ENCODE results near the gene DLG2. TPM values are rescaled to one million over a fixed set of nuclear protein-coding genes. Genes with fewer than 3 reads are reported as not detected.

The DLG2 gene
- total RNA-seq, 2 experiments from 2014 or later = 2.0 to 2.1 TPM

DNA sequence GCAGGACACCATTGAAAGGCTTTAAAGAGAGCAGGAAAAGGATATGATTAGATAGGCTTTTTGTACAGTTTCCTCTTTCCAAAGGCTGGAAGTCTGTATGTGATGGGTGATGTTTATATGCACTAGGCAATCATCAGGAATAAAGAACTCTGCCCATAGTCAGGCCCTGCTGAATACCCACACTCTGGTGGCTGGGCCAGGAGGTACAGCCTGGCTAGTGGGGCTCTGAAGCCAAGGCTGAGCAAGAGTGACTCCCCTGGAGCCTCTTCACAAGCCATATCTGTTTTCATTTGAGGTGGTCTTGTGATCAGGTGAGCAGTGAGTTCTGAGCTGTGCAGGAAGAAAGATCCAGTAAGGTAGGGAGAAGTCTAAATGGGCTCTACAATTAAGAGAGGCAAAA lies 1801.1 kb downstream of the DLG2 start:
- DNase-seq = no peak
- no peak overlapping the region for H3K27ac Mint-ChIP-seq
- H3K27me3 Mint-ChIP-seq = peaks cover 4% of the 10 kb centered on the region
- intact Hi-C loops (cut with DNase I, micrococcal nuclease) = no loop called here
- no peaks in the 10 kb centered on the region for H3K9me3 Mint-ChIP-seq
- Histone ChIP-seq H3K9me3 (ENCODE audit: control insufficient read depth in 1 of 2, insufficient read depth in 1 of 2, low read length in 2 of 2) (no peaks in the 10 kb centered on the region), H3K36me3 (ENCODE audit: insufficient read depth, low read length) (no peaks in the 10 kb centered on the region), H3K27ac (ENCODE audit: low read depth in 1 of 2, low read length in 2 of 2) (no peak overlapping the region), H3K27me3 (ENCODE audit: control insufficient read depth in 1 of 2, insufficient read depth in 2 of 2, low read length in 2 of 2) (no peaks in the 10 kb centered on the region), H3K4me3 (ENCODE audit: low read length) (no peak overlapping the region), H3K4me1 (ENCODE audit: insufficient read depth, low read length) (no peaks in the 10 kb centered on the region)
- H3K4me1 Mint-ChIP-seq (ENCODE audit: low read depth) = no peaks in the 10 kb centered on the region
- ATAC-seq (ENCODE audit: poor library complexity) = no peak
- TF ChIP-seq, protein P1, sequence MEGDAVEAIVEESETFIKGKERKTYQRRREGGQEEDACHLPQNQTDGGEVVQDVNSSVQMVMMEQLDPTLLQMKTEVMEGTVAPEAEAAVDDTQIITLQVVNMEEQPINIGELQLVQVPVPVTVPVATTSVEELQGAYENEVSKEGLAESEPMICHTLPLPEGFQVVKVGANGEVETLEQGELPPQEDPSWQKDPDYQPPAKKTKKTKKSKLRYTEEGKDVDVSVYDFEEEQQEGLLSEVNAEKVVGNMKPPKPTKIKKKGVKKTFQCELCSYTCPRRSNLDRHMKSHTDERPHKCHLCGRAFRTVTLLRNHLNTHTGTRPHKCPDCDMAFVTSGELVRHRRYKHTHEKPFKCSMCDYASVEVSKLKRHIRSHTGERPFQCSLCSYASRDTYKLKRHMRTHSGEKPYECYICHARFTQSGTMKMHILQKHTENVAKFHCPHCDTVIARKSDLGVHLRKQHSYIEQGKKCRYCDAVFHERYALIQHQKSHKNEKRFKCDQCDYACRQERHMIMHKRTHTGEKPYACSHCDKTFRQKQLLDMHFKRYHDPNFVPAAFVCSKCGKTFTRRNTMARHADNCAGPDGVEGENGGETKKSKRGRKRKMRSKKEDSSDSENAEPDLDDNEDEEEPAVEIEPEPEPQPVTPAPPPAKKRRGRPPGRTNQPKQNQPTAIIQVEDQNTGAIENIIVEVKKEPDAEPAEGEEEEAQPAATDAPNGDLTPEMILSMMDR (IDR thresholded peaks at IDR 0.05) = no peak
- H3K36me3 Mint-ChIP-seq (ENCODE audit: low read depth) = no peaks in the 10 kb centered on the region
- CTCF ChIA-PET = no interaction called here
- H3K4me3 Mint-ChIP-seq = no peak overlapping the region
- POLR2A ChIA-PET = interaction anchor here (0.6 kb wide), 1 partner anchor 701 kb away, joined by 3 read pairs; no protein-coding TSS in a partner anchor

GRCh38 chr11:83823461-83824025 lies 1803.6 kb downstream of the DLG2 start:
- Histone ChIP-seq H3K27ac (ENCODE audit: low read depth in 1 of 2, low read length in 2 of 2) (no peak overlapping the region), H3K4me3 (ENCODE audit: low read length) (no peak overlapping the region), H3K9me3 (ENCODE audit: control insufficient read depth in 1 of 2, insufficient read depth in 1 of 2, low read length in 2 of 2) (no peaks in the 10 kb centered on the region), H3K36me3 (ENCODE audit: insufficient read depth, low read length) (no peaks in the 10 kb centered on the region), H3K27me3 (ENCODE audit: control insufficient read depth in 1 of 2, insufficient read depth in 2 of 2, low read length in 2 of 2) (no peaks in the 10 kb centered on the region), H3K4me1 (ENCODE audit: insufficient read depth, low read length) (no peaks in the 10 kb centered on the region)
- Mint-ChIP-seq H3K27me3 (no peaks in the 10 kb centered on the region), H3K27ac (no peak overlapping the region), H3K9me3 (no peaks in the 10 kb centered on the region), H3K4me3 (no peak overlapping the region), H3K4me1 (ENCODE audit: low read depth) (no peaks in the 10 kb centered on the region), H3K36me3 (ENCODE audit: low read depth) (no peaks in the 10 kb centered on the region)
- POLR2A ChIA-PET = no interaction called here
- TF ChIP-seq, protein P1 (IDR thresholded peaks at IDR 0.05) = no peak
- CTCF ChIA-PET = interaction anchor here (0.9 to 1.3 kb wide), 2 partner anchors 9 to 956 kb away, joined by 3 to 4 read pairs; no protein-coding TSS in a partner anchor
- ATAC-seq (ENCODE audit: poor library complexity) (no peak), DNase-seq (no peak)
- intact Hi-C loops (cut with DNase I, micrococcal nuclease) = loop anchor here in 1 of 2 experiments (2.0 kb wide), 1 partner anchor 1107 kb away; no protein-coding TSS in a partner anchor

DNA sequence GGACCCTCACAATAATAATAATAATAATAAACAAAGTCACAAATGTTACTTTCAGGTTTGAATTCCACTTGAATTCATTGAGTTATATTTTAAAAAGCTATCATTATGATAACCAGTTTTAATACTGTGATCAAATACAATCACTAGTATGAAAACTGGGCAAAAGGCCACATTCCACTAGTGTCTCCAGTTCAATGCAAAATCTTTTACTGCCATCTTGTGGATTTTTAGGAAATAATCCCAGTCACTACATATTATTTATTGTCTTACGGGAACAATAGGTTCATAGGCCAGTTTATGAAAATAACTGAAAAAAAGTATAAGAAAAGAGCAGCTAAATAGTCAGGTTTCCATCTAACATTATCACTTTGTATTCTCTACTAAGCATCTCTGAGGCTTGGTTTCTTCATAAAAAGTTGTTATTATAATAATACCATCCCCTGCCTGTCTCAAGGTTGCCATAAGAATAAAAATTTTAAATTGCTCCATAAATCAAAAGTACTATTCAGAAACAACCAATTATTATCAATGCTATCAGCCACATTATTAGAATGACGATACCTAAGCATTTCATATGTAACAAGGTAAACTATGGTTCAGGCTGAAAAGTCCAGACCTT lies 1807.1 kb downstream of the DLG2 start:
- H3K27ac ChIP-seq (ENCODE audit: low read depth in 1 of 2, low read length in 2 of 2) = no peak overlapping the region
- H3K36me3 ChIP-seq (ENCODE audit: insufficient read depth, low read length) = no peaks in the 10 kb centered on the region
- DNase-seq (peak in 3 of 14 experiments; percentile 22 to 33 (median 32)), ATAC-seq (ENCODE audit: poor library complexity) (no peak)
- no peak overlapping the region for H3K4me3 ChIP-seq (ENCODE audit: low read length)
- TF ChIP-seq, protein P1 (IDR thresholded peaks at IDR 0.05) = peak; percentile 32
- Mint-ChIP-seq H3K4me3 (no peak overlapping the region), H3K9me3 (no peaks in the 10 kb centered on the region), H3K27me3 (no peaks in the 10 kb centered on the region), H3K27ac (no peak overlapping the region), H3K36me3 (ENCODE audit: low read depth) (no peaks in the 10 kb centered on the region), H3K4me1 (ENCODE audit: low read depth) (no peaks in the 10 kb centered on the region)
- no peaks in the 10 kb centered on the region for H3K4me1 ChIP-seq (ENCODE audit: insufficient read depth, low read length)
- ChIA-PET CTCF (interaction anchor here (1.4 kb wide), 1 partner anchor 953 kb away, joined by 5 read pairs; no protein-coding TSS in a partner anchor), POLR2A (no interaction called here)
- H3K9me3 ChIP-seq (ENCODE audit: control insufficient read depth in 1 of 2, insufficient read depth in 1 of 2, low read length in 2 of 2) = no peaks in the 10 kb centered on the region
- H3K27me3 ChIP-seq (ENCODE audit: control insufficient read depth in 1 of 2, insufficient read depth in 2 of 2, low read length in 2 of 2) = no peaks in the 10 kb centered on the region
- intact Hi-C loops (cut with DNase I, micrococcal nuclease) = loop anchor here (1.0 to 5.0 kb wide), 7 partner anchors 327 to 1138 kb away; no protein-coding TSS in a partner anchor
